Hepatic stellate cell (primary cell): ENCODE results near the gene ATP1B1.
A peak's percentile ranks its signal among the peaks of the same experiment; 100 is the strongest.
"Not testable (repeated sequence)": the region's sequence is repeated elsewhere in the genome, so short reads cannot be mapped to it uniquely, and the experiment has no call there.

Experiments used
- DNase-seq: peaks from one replicate; pipeline ENCODE4 v3.0.0; 2011; ENCODE audit warnings: low spot score

ATP1B1 gene

GRCh38 chr1:169115891-169116585, 9.5 kb downstream of the ATP1B1 start:
- no peak for DNase-seq

- DNase-seq, result no peak
Observed at GRCh38 chr1:169117014-169117413, 10.5 kb downstream of the ATP1B1 start.

GRCh38 chr1:169117599-169117998, 11.1 kb downstream of the ATP1B1 start:
- no peak for DNase-seq

GRCh38 chr1:169118227-169118626, 11.7 kb downstream of the ATP1B1 start:
- no peak for DNase-seq

- DNase-seq, result peak; percentile 76
Observed at GRCh38 chr1:169119405-169119804, 12.9 kb downstream of the ATP1B1 start.

- DNase-seq, result peak; percentile 39
Observed at GRCh38 chr1:169120066-169120465, 13.6 kb downstream of the ATP1B1 start.

GRCh38 chr1:169121146-169121923, 14.8 kb downstream of the ATP1B1 start:
- DNase-seq, result no peak

- DNase-seq, result no peak
Observed at GRCh38 chr1:169122976-169123375, 16.5 kb downstream of the ATP1B1 start.

GRCh38 chr1:169124459-169124858, 18.0 kb downstream of the ATP1B1 start:
- no peak for DNase-seq

- not testable (repeated sequence) for DNase-seq
Observed at GRCh38 chr1:169125597-169125996, 19.1 kb downstream of the ATP1B1 start.

- no peak for DNase-seq
Observed at GRCh38 chr1:169126335-169126734, 19.8 kb downstream of the ATP1B1 start.

- DNase-seq, result no peak
Observed at GRCh38 chr1:169127305-169127704, 20.8 kb downstream of the ATP1B1 start.

GRCh38 chr1:169128562-169128961, 22.1 kb downstream of the ATP1B1 start:
- DNase-seq, result no peak

- peak; percentile 21 for DNase-seq
Observed at GRCh38 chr1:169129109-169129784, 22.8 kb downstream of the ATP1B1 start.

- DNase-seq, result no peak
Observed at GRCh38 chr1:169130683-169131082, 24.2 kb downstream of the ATP1B1 start.

GRCh38 chr1:169132512-169133227, 26.2 kb downstream of the ATP1B1 start:
- DNase-seq, result no peak

- no peak for DNase-seq
Observed at GRCh38 chr1:169133228-169133576, 26.7 kb downstream of the ATP1B1 start.

- no peak for DNase-seq
Observed at GRCh38 chr1:169133801-169134502, 27.5 kb downstream of the ATP1B1 start.

- DNase-seq, result no peak
Observed at GRCh38 chr1:169137357-169137756, 30.9 kb downstream of the ATP1B1 start.

GRCh38 chr1:169138866-169139670, 32.6 kb downstream of the ATP1B1 start:
- no peak for DNase-seq

GRCh38 chr1:169141356-169141755, 34.9 kb downstream of the ATP1B1 start:
- no peak for DNase-seq
